Panc1 (cell line): ENCODE results near the gene ACADM.
"Not testable (repeated sequence)": the region's sequence is repeated elsewhere in the genome, so short reads cannot be mapped to it uniquely, and the experiment has no call there.

Experiments used
- SIN3A ChIP-seq: IDR thresholded peaks from 2 replicates; pipeline ENCODE4 v1.6.1; 2012; ENCODE audit warnings: low read depth, mild to moderate bottlenecking, low read length, moderate library complexity, borderline replicate concordance; ENCODE audit not compliant: insufficient read depth
- TCF7L2 ChIP-seq: IDR thresholded peaks from 2 replicates; pipeline ENCODE4 v1.6.1; 2011; ENCODE audit warnings: mild to moderate bottlenecking, low read depth, low read length, inconsistent platforms

DNA sequence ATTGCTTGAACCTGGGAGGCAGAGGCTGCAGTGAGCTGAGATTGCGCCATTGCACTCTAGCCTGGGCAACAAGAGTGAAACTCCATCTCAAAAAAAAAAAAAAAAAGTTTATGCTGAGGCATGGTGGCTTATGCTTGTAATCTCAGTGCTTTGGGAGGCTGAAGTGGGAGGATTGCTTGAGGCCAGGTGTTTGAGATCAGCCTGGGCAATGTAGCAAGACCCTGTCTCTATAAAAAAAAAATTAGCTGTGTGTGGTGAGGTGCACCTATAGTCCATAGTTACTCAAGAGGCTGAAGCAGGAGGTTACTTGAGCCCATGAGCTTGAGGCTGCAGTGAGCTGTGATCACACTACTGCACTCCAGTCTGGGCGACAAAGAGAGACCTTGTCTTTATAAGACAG, 77.0 kb downstream of the ACADM start:
- not testable (repeated sequence) for TF ChIP-seq SIN3A, TCF7L2
